ENCODE results near the gene DOCK1.

The DOCK1 gene

GRCh38 chr10:127216786-127217185 is 311.6 kb downstream of the DOCK1 start:
- no peak for DNase-seq (ENCODE audit: low read depth, low spot score)

- DNase-seq (ENCODE audit: low read depth, low spot score), result no peak
Measured at GRCh38 chr10:127218658-127219057, 313.4 kb downstream of the DOCK1 start.

- DNase-seq (ENCODE audit: low read depth, low spot score), result no peak
Measured at GRCh38 chr10:127221281-127221680, 316.1 kb downstream of the DOCK1 start.

- DNase-seq (ENCODE audit: low read depth, low spot score), result no peak
Measured at GRCh38 chr10:127227027-127227426, 321.8 kb downstream of the DOCK1 start.

GRCh38 chr10:127227663-127228062 is 322.4 kb downstream of the DOCK1 start:
- DNase-seq (ENCODE audit: low read depth, low spot score), result no peak

GRCh38 chr10:127228195-127228787 is 323.1 kb downstream of the DOCK1 start:
- no peak for DNase-seq (ENCODE audit: low read depth, low spot score)

DNA sequence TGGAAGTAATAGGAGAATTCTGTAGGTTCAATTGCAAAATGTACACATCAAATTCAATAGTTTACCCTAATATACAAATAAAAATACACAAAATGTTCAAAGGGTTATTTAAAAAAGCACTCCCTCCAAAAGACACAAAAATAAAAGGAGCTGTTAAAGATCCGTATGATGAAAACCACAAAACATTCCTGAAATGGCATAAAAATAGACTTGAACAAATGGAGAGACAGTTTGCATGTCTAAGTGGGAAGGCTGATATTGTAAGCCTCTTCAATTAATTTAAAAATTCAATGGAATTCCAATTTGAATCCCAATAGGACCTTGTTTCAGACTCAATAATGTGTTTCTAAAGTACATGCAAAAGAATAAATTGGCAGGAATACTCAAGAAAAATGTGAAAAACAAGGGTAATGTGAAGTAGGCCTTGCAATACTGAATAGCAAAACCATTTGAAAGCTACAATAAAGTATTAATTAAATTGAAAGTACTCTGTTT is 329.1 kb downstream of the DOCK1 start:
- no peak for DNase-seq (ENCODE audit: low read depth, low spot score)

GRCh38 chr10:127236266-127236665 is 331.0 kb downstream of the DOCK1 start:
- no peak for DNase-seq (ENCODE audit: low read depth, low spot score)

- no peak for DNase-seq (ENCODE audit: low read depth, low spot score)
Measured at GRCh38 chr10:127242914-127243313, 337.7 kb downstream of the DOCK1 start.

DNA sequence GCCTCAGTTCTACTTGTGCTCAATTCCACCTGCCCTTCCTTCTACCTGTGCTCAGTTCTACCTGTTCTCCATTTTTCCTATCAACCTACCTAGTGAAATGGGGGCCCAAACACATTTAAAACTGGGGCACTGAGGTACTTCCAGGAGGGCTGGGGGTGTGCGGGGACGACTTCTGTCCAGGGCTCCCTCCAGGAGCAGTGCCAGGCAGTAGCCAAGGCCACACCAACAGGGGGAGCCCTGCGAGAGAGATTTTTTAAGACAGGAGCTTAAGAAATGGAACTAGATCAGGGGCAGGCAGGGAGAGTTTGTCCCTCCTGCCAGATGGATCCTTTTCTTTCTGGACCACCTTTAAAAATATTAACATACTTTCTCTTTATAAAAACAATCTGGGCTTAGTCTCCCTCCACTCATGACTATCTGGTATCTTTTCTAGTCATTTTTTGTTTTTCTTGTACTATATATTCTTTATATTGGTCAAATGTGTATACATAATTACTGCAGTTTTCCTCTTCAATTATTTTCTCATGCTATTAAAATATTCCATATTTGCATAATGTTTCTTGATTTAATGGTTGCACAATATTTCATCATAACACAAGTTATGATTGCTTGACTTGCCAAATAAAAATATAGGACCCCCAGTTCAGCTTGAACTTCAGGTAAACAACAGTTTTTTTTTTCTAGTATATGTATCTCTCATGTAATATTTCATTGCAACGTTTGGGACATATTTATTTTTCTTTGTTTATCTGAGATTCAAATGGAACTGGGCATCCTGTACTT is 338.5 kb downstream of the DOCK1 start:
- no peak for DNase-seq (ENCODE audit: low read depth, low spot score)

GRCh38 chr10:127245456-127245855 is 340.2 kb downstream of the DOCK1 start:
- DNase-seq (ENCODE audit: low read depth, low spot score), result no peak

DNA sequence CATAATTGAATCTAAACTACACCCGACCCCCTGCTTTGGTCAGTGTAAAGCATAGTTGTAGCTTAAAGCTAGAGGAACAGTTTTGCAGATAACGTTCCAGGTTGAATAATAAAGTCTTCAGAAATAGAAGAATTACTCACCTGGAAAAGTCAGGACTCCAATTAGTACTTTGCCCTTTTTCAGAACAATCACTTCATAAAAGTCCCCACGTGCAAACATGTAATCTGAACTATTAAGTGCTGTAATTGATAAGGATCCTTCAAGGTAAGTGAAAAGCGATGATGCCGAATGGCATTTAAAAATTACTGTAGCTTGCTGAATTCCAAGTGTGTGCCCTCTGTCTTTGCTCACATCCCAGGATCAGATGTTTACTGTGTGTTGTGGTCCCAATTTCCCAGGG is 344.8 kb downstream of the DOCK1 start:
- no peak for DNase-seq (ENCODE audit: low read depth, low spot score)

GRCh38 chr10:127252818-127253217 is 347.6 kb downstream of the DOCK1 start:
- DNase-seq (ENCODE audit: low read depth, low spot score), result no peak

DNA sequence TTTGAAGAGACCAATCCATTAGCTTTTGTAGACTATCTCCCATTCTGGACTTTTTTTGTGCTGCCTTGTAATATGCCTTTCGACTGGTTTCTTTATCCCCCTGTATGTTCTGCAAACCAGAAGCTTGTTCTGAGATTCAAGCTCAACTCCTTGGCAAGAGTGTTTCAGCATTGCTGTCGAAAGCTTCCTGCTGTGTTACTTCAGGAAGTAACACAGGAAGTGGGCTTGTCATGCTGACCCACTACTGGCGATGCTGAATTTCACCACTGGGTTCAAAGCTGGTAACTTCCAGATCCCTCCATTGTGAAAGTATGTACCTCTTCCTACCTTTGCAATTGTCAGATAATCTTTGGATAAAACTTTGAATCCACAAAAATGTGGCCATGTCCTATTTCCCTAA is 349.0 kb downstream of the DOCK1 start:
- no peak for DNase-seq (ENCODE audit: low read depth, low spot score)

GRCh38 chr10:127257395-127257794 is 352.2 kb downstream of the DOCK1 start:
- DNase-seq (ENCODE audit: low read depth, low spot score), result no peak

GRCh38 chr10:127259347-127259746 is 354.1 kb downstream of the DOCK1 start:
- no peak for DNase-seq (ENCODE audit: low read depth, low spot score)

- no peak for DNase-seq (ENCODE audit: low read depth, low spot score)
Measured at GRCh38 chr10:127262606-127263005, 357.4 kb downstream of the DOCK1 start.

- DNase-seq (ENCODE audit: low read depth, low spot score), result no peak
Measured at GRCh38 chr10:127265288-127265687, 360.1 kb downstream of the DOCK1 start.

DNA sequence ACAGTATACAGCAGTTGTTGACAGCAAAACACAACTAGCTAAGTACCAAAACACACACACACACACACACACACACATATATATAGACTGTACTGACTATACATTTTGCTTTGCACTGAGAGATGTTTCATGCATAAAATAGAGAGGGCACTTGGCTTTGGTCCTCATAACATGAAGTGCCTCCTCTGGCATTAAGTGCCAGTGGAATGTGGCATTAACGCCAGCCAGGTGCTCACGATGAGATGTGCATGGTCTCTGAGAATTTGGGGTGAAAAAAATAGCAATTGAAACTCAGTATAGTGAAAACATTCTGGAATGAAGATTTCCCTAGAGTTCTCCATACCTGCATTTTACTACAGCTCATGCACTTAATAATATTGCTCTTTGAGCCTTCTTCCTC is 361.2 kb downstream of the DOCK1 start:
- no peak for DNase-seq (ENCODE audit: low read depth, low spot score)

- DNase-seq (ENCODE audit: low read depth, low spot score), result no peak
Measured at GRCh38 chr10:127267442-127267841, 362.2 kb downstream of the DOCK1 start.

DNA sequence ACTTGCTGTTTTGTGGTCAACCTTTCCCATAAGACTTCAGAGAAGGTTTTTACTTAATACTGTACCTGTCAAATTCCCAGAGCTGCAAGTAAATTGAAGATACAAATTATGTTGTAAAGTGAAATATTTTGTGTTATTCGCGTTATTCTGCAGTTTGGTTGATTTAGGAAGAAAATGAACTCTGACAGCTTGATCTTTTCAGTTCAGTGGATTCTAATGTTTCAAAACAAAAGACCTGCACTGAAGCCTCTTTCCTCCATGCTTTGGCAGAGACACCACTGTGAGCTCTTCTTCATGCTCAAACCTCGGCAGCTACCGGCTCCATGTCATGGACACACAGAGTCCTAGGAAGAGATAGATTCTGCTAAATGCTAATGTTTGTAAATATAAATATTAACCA is 366.8 kb downstream of the DOCK1 start:
- DNase-seq (ENCODE audit: low read depth, low spot score), result no peak

DNA sequence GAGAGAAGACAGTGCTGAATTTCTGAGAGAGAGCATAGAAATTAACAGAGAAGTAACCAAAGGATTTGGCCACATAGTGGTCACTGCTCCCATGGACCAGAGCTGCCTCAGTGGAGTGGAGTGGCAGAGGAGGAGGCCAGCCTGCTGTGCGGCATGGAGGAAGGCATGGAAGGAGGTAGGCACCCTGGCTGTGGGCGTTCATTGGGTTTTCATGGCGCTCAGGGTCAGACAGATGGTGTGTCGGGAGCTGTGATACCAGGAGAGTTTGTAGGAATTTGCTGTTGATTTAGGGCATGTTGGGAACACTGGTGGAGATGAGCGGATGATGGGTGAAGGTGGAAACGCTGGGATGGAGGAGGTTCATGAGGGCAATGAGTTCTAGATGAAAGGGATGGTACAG is 370.0 kb downstream of the DOCK1 start:
- DNase-seq (ENCODE audit: low read depth, low spot score), result no peak

- DNase-seq (ENCODE audit: low read depth, low spot score), result no peak
Measured at GRCh38 chr10:127275793-127276450, 370.7 kb downstream of the DOCK1 start.
